ENCODE measurements around the gene FAM81A.
A peak's percentile ranks its signal among the peaks of the same experiment; 100 is the strongest.

FAM81A gene

DNA sequence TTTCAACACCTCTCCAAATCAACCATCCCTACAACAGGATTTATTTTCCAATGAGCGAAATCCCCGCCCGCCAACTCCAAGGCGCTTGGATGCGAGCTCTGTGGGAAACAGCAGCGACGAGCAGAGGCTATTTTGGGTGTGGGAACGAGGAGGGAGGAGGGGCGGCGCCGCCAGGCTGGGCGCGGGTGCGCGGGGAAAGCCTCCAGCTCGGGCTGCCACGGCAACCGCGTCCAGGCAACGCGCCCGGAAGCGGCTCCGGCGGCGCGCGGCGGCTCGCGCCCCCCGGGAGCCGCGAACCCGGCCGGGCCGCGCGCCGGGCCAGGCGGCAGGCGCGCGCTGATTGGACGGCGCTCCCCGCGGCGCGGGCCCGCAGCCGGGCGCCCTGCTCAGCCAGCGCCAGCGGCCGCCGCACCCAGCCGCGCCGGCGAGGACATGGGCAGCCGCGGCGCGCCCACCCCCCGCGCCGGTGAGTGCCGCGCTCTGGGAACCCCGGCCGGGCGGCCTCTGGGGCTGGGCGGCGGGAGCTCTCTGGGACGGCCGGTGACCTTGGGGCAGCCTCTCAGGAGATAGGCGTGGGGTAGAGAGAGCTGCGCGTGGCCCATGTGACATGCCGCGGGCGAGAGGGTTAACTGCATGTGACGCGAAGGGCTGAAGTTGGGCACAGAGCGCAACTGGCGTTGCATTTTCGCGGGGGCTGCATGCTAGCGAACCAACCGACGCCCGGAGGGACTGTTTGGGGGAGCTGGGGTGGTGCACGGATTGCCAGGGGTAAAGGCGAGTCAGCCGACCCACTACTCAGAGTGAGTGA is at the start of gene FAM81A:
TSS of gene FAM81A (plus strand) at position 370 of the 808 bp plus-strand sequence. CDS start 20,441 bp downstream, outside the sequence.
- peak; percentile 81 for ATAC-seq
- TF ChIP-seq ESRRG (CRISPR knock-in tag; IDR thresholded peaks at IDR 0.05): no peak
- TF ChIP-seq ZNF565 (CRISPR knock-in tag; conservative IDR thresholded peaks at IDR 0.05; ENCODE audit: low read depth): no peak
- no peak for TF ChIP-seq ZFP3 (CRISPR knock-in tag; IDR thresholded peaks at IDR 0.05)
- TF ChIP-seq ZNF8 (CRISPR knock-in tag; IDR thresholded peaks at IDR 0.05): no peak
- TF ChIP-seq, protein P1, sequence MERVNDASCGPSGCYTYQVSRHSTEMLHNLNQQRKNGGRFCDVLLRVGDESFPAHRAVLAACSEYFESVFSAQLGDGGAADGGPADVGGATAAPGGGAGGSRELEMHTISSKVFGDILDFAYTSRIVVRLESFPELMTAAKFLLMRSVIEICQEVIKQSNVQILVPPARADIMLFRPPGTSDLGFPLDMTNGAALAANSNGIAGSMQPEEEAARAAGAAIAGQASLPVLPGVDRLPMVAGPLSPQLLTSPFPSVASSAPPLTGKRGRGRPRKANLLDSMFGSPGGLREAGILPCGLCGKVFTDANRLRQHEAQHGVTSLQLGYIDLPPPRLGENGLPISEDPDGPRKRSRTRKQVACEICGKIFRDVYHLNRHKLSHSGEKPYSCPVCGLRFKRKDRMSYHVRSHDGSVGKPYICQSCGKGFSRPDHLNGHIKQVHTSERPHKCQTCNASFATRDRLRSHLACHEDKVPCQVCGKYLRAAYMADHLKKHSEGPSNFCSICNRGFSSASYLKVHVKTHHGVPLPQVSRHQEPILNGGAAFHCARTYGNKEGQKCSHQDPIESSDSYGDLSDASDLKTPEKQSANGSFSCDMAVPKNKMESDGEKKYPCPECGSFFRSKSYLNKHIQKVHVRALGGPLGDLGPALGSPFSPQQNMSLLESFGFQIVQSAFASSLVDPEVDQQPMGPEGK (CRISPR knock-in tag; IDR thresholded peaks at IDR 0.05; ENCODE audit: borderline replicate concordance): no peak
- TF ChIP-seq, protein P2, sequence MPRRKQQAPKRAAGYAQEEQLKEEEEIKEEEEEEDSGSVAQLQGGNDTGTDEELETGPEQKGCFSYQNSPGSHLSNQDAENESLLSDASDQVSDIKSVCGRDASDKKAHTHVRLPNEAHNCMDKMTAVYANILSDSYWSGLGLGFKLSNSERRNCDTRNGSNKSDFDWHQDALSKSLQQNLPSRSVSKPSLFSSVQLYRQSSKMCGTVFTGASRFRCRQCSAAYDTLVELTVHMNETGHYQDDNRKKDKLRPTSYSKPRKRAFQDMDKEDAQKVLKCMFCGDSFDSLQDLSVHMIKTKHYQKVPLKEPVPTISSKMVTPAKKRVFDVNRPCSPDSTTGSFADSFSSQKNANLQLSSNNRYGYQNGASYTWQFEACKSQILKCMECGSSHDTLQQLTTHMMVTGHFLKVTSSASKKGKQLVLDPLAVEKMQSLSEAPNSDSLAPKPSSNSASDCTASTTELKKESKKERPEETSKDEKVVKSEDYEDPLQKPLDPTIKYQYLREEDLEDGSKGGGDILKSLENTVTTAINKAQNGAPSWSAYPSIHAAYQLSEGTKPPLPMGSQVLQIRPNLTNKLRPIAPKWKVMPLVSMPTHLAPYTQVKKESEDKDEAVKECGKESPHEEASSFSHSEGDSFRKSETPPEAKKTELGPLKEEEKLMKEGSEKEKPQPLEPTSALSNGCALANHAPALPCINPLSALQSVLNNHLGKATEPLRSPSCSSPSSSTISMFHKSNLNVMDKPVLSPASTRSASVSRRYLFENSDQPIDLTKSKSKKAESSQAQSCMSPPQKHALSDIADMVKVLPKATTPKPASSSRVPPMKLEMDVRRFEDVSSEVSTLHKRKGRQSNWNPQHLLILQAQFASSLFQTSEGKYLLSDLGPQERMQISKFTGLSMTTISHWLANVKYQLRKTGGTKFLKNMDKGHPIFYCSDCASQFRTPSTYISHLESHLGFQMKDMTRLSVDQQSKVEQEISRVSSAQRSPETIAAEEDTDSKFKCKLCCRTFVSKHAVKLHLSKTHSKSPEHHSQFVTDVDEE (CRISPR knock-in tag; IDR thresholded peaks at IDR 0.05): no peak
- TF ChIP-seq ZFP30 (CRISPR knock-in tag; IDR thresholded peaks at IDR 0.05): no peak
- TF ChIP-seq SNAI2 (CRISPR knock-in tag; IDR thresholded peaks at IDR 0.05): no peak
- no peak for TF ChIP-seq TCF4 (CRISPR knock-in tag; IDR thresholded peaks at IDR 0.05; ENCODE audit: borderline replicate concordance)
- TF ChIP-seq ARNTL (CRISPR knock-in tag; IDR thresholded peaks at IDR 0.05; ENCODE audit: borderline replicate concordance, low read depth): no peak
- no peak for TF ChIP-seq OSR1 (CRISPR knock-in tag; IDR thresholded peaks at IDR 0.05)
- no peak for TF ChIP-seq ZC3H10 (CRISPR knock-in tag; IDR thresholded peaks at IDR 0.05)
- no peak for TF ChIP-seq ISL1 (CRISPR knock-in tag; IDR thresholded peaks at IDR 0.05)

DNA sequence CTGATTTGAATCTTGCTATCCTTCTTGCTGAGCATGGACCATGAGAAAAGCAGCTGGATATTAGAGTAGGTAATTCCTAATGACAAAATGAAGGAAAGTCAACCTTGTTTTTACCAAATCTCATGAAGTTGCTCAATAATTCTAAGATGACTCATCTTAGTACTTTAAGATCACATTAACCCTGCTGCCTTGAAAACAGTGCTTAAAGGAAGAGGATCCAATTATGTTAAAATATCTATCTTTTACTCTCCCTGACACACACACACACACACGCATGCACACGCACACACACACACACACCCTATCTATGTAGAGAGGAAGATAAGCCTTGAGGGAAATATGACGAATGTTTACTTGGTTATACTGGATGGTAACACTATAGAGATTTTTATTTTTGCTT is 49.3 kb upstream of the FAM81A start:
- ATAC-seq: peak; percentile 45
- TF ChIP-seq ISL1 (CRISPR knock-in tag; IDR thresholded peaks at IDR 0.05) (no peak), TCF4 (CRISPR knock-in tag; IDR thresholded peaks at IDR 0.05; ENCODE audit: borderline replicate concordance) (no peak), ZNF8 (CRISPR knock-in tag; IDR thresholded peaks at IDR 0.05) (no peak), SNAI2 (CRISPR knock-in tag; IDR thresholded peaks at IDR 0.05) (no peak), ZNF70 (CRISPR knock-in tag; IDR thresholded peaks at IDR 0.05) (no peak), OSR1 (CRISPR knock-in tag; IDR thresholded peaks at IDR 0.05) (no peak), TOX (CRISPR knock-in tag; IDR thresholded peaks at IDR 0.05; ENCODE audit: borderline replicate concordance) (no peak), RARB (CRISPR knock-in tag; IDR thresholded peaks at IDR 0.05) (no peak), ESRRG (CRISPR knock-in tag; IDR thresholded peaks at IDR 0.05) (no peak)
- TF ChIP-seq, protein P3, sequence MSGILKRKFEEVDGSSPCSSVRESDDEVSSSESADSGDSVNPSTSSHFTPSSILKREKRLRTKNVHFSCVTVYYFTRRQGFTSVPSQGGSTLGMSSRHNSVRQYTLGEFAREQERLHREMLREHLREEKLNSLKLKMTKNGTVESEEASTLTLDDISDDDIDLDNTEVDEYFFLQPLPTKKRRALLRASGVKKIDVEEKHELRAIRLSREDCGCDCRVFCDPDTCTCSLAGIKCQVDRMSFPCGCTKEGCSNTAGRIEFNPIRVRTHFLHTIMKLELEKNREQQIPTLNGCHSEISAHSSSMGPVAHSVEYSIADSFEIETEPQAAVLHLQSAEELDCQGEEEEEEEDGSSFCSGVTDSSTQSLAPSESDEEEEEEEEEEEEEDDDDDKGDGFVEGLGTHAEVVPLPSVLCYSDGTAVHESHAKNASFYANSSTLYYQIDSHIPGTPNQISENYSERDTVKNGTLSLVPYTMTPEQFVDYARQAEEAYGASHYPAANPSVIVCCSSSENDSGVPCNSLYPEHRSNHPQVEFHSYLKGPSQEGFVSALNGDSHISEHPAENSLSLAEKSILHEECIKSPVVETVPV (CRISPR knock-in tag; IDR thresholded peaks at IDR 0.05): no peak

DNA sequence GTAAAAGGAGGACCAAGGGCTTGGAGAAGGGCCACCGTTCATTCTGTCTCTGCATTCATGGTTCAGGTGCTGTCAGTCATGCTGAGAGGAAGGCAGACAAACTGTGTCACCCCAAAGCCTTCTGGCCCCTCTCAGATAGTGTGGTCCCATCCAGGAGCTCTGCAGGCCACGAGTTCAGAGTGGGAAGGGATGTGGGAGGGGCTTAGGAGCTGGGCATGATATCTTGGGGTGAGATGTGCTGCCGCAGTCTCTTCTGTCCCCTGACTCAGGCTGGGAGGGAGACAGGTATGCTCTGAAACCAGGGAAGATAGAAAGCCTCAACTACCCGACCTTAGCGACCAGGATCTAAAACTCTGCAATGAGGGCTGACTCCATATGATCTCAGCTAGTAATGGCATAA is 45.7 kb upstream of the FAM81A start:
- no peak for TF ChIP-seq ZNF565 (CRISPR knock-in tag; conservative IDR thresholded peaks at IDR 0.05; ENCODE audit: low read depth)
- TF ChIP-seq RARB (CRISPR knock-in tag; IDR thresholded peaks at IDR 0.05): no peak
- ATAC-seq: no peak

DNA sequence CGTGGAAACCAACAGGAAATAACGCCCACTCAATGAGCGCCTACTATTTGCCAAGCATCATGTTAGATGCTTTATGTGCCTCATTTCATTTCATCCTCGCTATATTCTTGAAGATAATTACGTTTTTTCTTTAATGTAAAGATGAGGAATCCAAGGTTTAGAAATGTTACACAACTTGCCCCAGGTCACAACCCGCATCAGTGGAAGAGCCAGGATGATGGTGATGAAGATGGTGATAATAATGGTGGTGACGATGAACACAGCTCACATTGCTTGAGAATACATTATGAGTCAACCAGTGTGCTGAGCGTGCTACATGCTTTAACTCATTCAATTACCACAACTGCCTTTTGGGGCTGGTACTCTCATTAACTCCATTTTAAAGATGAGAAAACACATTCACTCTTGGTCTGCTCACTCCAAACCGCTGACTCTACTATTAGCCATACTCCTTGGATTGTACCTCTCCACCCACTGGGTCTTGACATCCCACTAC is 43.8 kb upstream of the FAM81A start:
- no peak for TF ChIP-seq PPARA (CRISPR knock-in tag; IDR thresholded peaks at IDR 0.05; ENCODE audit: borderline replicate concordance)
- no peak for TF ChIP-seq ZFP30 (CRISPR knock-in tag; IDR thresholded peaks at IDR 0.05)
- no peak for TF ChIP-seq RARB (CRISPR knock-in tag; IDR thresholded peaks at IDR 0.05)
- TF ChIP-seq ESRRG (CRISPR knock-in tag; IDR thresholded peaks at IDR 0.05): no peak
- TF ChIP-seq ARNTL (CRISPR knock-in tag; IDR thresholded peaks at IDR 0.05; ENCODE audit: borderline replicate concordance, low read depth): no peak
- TF ChIP-seq, protein P4, sequence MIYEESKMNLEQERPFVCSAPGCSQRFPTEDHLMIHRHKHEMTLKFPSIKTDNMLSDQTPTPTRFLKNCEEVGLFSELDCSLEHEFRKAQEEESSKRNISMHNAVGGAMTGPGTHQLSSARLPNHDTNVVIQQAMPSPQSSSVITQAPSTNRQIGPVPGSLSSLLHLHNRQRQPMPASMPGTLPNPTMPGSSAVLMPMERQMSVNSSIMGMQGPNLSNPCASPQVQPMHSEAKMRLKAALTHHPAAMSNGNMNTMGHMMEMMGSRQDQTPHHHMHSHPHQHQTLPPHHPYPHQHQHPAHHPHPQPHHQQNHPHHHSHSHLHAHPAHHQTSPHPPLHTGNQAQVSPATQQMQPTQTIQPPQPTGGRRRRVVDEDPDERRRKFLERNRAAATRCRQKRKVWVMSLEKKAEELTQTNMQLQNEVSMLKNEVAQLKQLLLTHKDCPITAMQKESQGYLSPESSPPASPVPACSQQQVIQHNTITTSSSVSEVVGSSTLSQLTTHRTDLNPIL (CRISPR knock-in tag; IDR thresholded peaks at IDR 0.05; ENCODE audit: low read depth): no peak
- TF ChIP-seq, protein P1 (CRISPR knock-in tag; IDR thresholded peaks at IDR 0.05; ENCODE audit: borderline replicate concordance): no peak
- TF ChIP-seq ISL1 (CRISPR knock-in tag; IDR thresholded peaks at IDR 0.05): no peak
- TF ChIP-seq, protein P2 (CRISPR knock-in tag; IDR thresholded peaks at IDR 0.05): no peak
- no peak for TF ChIP-seq TOX (CRISPR knock-in tag; IDR thresholded peaks at IDR 0.05; ENCODE audit: borderline replicate concordance)
- TF ChIP-seq ZNF8 (CRISPR knock-in tag; IDR thresholded peaks at IDR 0.05): no peak
- TF ChIP-seq ZFP3 (CRISPR knock-in tag; IDR thresholded peaks at IDR 0.05): no peak
- TF ChIP-seq TCF4 (CRISPR knock-in tag; IDR thresholded peaks at IDR 0.05; ENCODE audit: borderline replicate concordance): no peak
- no peak for TF ChIP-seq ZNF565 (CRISPR knock-in tag; conservative IDR thresholded peaks at IDR 0.05; ENCODE audit: low read depth)
- TF ChIP-seq ZC3H10 (CRISPR knock-in tag; IDR thresholded peaks at IDR 0.05): no peak

More for the DNA sequence above, 43.8 kb upstream of the FAM81A start:
- no peak for ATAC-seq

Measured in SK-N-SH treated with all-trans-retinoic acid at 6 μM for 48 hours (cell line).